GM23248 (cell line): Measurements from ENCODE around the gene NAV3.

Experiments used
- EZH2 ChIP-seq: fragments of 200-600 bp; sonication (generic); IDR thresholded peaks from 2 replicates; pipeline ENCODE4 v1.6.1; 2018; ENCODE audit warnings: antibody characterized with exemption, mild to moderate bottlenecking; ENCODE audit not compliant: insufficient read depth, poor library complexity, severe bottlenecking
- EZH2phosphoT487 ChIP-seq: fragments of 200-600 bp; sonication (generic); IDR thresholded peaks from 2 replicates; pipeline ENCODE4 v1.6.1; 2018; ENCODE audit warnings: antibody characterized with exemption, moderate library complexity, mild to moderate bottlenecking, low read depth; ENCODE audit not compliant: insufficient read depth

DNA sequence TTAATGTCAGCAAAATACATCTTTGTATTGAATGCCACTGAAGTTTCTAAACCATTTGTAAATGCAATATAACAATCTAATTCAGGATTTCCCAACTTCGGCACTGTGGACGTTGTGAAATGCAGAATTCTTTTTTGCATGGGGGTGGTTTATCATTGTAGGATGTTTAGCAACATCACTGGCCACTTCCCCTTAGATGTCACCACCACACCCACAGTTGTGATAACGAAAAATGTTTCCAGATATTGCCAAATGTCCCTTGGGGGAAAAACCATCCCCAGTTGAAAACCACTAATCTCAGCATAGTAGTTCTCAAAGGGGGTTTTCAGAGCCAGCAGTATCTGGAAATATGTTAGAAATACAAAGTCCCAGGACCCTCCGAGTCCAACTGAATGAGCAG lies 203.3 kb downstream of the NAV3 start:
- TF ChIP-seq EZH2phosphoT487 = no peak
- no peak for TF ChIP-seq EZH2
